Activated T-cell treated with anti-CD3 and anti-CD28 coated beads for 1 hour (primary cell): ENCODE measurements around the gene CHAC2.
"Not testable (repeated sequence)": the region's sequence is repeated elsewhere in the genome, so short reads cannot be mapped to it uniquely, and the experiment has no call there.

Source experiments
- DNase-seq: peaks from one replicate; pipeline ENCODE4 v3.0.0-alpha.2; 2020; ENCODE audit warnings: low read depth

The CHAC2 gene

DNA sequence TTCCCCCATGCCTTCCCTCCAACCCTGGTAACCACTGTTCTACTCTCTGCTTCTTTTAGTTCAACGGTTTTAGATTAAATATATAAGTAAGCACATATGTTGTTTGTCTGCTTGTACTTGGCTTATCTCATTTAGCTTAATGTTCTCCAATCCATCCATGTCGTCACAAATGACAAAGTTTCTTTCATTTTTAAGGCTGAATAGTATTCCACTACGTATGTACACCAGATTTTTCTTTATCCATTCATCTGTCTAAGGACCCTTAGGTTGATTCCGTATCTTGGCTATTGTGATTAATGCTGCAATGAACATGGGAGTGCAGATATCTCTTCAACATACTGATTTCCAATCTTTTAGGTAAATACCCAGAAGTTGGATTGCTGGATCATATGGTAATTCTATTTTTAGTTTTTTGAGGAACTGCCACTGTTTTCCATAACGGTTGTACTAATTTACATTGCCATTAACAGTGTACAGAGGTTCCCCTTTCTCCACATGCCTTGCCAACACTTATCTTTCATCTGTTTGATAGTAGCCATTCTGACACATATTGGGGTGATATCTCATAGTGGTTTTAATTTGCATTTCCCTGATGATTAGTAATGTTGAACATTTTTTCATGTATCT is 11.0 kb downstream of the CHAC2 start:
- DNase-seq, result no peak

GRCh38 chr2:53780056-53780455 is 12.5 kb downstream of the CHAC2 start:
- no peak for DNase-seq

DNA sequence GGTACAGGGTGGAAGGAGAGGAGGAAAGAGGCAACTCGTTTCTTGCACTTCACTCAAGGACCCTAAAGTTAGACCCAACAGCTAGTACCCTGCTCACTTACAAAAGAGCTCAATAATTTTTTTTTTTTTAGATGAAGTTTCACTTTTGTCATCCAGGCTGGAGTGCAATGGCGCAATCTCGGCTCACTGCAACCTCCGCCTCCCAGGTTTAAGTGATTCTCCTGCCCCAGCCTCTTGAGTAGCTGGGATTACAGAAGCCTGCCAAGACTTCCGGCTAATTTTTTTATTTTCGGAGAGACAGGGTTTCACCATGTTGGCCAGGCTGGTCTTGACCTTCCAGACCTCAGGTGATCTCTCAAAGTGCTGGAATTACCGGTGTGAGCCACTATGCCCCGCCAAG is 15.1 kb downstream of the CHAC2 start:
- no peak for DNase-seq

GRCh38 chr2:53784436-53784835 is 16.8 kb downstream of the CHAC2 start:
- DNase-seq, result no peak

DNA sequence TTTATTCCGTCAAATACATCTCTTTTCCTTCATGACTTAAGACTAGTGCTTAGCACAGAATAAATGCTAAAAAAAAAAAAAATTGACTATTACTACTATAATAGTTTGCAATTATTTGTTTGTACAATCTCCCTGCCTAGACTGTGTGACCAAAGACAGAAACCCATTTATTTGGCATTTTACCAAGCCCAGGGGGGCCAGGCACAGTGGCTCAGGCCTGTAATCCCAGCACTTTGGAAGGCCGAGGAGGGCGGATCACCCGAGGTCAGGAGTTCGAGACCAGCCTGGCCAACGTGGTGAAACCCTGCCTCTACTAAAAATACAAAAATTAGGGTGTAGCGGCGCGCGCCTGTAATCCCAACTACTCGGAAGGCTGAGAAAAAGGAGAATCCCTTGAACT is 17.8 kb downstream of the CHAC2 start:
- DNase-seq, result no peak

DNA sequence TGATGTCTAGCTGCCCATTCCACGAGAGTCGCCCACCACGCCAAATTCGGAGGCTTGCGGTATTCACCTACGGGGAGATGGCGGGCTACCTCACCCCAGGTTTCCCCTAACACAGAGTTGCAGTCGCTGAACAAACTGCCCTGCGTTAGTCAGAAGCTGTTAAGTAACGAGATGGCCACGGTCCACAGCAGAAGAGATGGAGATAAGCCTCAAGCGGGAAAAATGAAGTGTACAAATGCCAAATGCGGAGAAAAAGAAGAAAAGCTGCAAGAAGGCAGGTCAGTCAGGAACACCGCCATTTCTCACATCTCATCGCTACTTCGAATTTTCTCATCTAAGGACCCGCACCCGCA is 18.7 kb downstream of the CHAC2 start:
- no peak for DNase-seq

- DNase-seq, result peak; percentile 77
These were observed 19.4 kb downstream of the CHAC2 start, which contains the start of the genes ASB3 and ERLEC1 for GRCh38 chr2:53786705-53787613. TSS of gene ASB3 (minus strand) at chr2:53786953. CDS start at chr2:53765572, 21,381 bp downstream. TSS of gene ERLEC1 (plus strand) at chr2:53787044. CDS start at chr2:53787211, 167 bp downstream.

DNA sequence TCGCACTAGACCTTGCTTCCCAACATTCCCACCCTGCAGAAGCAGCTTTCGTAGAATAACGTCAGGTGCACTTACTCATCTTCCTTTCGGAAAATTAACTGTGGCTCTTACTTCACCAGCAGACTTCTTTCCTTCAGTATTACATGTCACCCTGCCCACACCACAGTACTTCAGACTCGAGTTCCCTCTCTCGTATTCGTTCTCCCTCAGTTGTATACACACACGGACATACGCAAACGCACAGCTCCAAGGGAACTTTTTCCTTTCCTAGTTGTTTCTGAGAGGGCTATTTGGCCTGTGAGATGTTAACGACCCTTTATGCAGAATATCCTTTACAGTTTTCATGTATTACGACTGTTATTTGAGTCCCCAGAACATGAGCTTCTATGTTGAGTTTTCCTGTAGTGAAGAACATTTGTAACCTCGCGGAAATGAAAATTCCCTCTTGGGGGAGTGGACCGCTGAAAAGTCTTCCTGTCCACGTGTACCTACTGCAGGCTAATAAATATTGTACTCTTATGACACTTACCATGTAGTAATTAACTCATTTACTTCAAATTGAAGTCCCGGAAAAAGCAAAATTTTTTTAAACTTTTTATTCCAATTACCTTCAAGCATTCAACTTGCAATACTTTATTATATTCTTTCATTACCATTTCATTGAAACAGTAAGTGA is 20.1 kb downstream of the CHAC2 start:
- no peak for DNase-seq

DNA sequence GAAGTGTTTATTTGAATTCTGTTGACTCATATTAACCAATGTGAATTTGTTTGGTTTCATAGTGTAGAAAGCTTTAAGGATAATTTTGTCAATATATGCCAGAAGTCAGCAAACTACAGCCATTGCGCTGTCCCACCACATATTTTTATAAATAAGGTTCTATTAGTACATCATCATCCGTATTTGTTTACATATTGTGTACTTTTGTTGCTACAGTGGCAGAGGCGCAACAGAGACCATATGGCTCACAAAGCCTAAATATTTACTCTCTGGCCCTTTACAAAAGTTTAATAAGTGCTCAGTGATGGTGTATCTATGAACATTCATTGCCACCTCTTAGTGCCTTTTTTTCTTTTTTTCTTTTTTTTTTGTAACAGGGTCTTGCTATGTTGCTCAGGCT is 25.7 kb downstream of the CHAC2 start:
- DNase-seq, result no peak

GRCh38 chr2:53793821-53794220 is 26.2 kb downstream of the CHAC2 start:
- DNase-seq, result no peak

- no peak for DNase-seq
These were observed 33.9 kb downstream of the CHAC2 start for GRCh38 chr2:53801547-53801946.

DNA sequence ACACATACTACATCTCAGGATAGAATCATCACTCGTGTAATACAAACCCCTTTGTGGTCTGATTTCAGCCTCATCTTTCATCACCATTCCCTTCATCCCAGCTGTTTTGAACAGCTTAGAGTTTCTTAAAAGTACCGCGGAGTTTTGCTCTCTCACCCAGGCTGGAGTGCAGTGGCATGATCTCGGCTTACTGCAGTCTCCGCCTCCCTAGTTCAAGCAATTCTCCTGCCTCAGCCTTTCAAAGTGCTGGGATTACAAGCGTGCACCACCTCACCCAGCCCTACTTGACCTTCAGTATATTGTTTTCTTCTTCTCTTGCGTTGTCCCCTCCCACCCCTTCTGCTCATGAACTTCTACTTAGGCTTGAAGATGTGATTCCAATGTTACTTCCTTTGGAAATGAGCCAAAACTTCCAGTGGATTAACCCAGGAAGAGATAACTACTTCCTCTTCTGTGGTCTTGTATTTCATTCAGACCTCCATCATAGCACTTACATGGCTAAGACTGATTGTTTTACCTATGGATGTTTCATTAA is 35.1 kb downstream of the CHAC2 start:
- DNase-seq, result no peak

GRCh38 chr2:53811601-53812000 is 44.0 kb downstream of the CHAC2 start:
- DNase-seq, result no peak

DNA sequence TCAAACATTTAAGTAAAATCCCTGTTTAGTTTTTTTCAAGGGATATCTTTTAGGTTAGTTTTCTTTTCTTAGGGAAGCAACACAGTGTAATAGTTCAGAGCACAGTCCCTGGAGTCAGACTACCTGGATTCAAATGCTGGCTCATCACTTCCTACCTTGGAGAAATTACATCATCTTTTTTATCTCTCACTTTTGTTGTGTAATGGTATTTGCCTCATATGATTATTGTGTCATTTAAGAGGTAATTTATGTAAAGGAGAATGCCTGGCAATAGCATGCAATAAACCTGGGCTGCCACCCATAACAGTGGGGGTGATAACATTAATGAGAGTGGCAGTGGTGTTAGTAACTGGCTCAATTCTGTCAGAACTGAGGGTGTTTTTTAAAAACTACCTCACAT is 45.5 kb downstream of the CHAC2 start:
- no peak for DNase-seq

DNA sequence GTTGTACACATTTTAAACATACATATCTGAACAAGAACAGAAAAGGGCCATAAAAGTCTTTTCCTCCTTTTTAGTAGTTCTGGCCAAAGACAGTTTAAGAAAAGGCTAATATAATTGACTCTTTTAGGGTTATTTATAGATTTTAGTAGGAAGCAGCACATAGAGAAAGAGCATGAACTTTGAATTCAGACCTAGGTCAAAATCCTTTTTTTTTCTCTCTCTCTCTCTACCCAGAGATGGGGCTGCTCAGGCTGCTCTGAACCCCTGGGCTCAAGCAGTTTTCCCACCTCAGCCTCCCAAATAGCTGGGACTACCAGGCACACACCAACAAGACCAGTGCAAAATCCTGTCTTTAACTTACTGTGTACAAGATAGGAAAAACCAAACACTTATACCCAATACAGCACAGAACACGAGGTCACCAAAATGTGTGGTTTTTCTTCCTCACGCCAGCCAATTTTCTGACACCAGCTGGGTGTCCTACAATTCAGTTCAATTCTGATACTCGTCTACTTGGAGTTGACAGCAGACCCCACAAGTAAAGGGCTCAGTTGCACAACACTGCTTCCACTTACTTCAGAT is 51.3 kb downstream of the CHAC2 start:
- no peak for DNase-seq

GRCh38 chr2:53819634-53820033 is 52.0 kb downstream of the CHAC2 start:
- DNase-seq, result no peak

- no peak for DNase-seq
These were observed 52.4 kb downstream of the CHAC2 start for GRCh38 chr2:53820048-53820447.

- no peak for DNase-seq
These were observed 53.1 kb downstream of the CHAC2 start for GRCh38 chr2:53820711-53821110.

GRCh38 chr2:53821810-53822209 is 54.2 kb downstream of the CHAC2 start:
- DNase-seq, result no peak

- not testable (repeated sequence) for DNase-seq
These were observed 56.0 kb downstream of the CHAC2 start for GRCh38 chr2:53823639-53824038.
